SK-MEL-5 (cell line): ENCODE data around the gene FAM186B. TPM values are rescaled to one million over a fixed set of nuclear protein-coding genes. Genes with fewer than 3 reads are reported as not detected.
A peak's percentile ranks its signal among the peaks of the same experiment; 100 is the strongest.

Source experiments
- DNase-seq: peaks from one replicate; pipeline ENCODE4 v3.0.0-alpha.2; 2016; ENCODE audit warnings: low read depth, low spot score
- in situ Hi-C: cut with HindIII; loops from 2 replicates; pipeline ENCODE4 v1.10.0; 2016; ENCODE audit warnings: low sequenced_read_pairs, high pct_unique_total_duplicates, low pct_unique_long_range_greater_than_20kb
- total RNA-seq: library from RNA; depleted of rRNA; stranded (reverse); fragments of >200 nt; shearing (Covaris generic); gene quantifications from 2 replicates; pipeline ENCODE4 v1.2.3, GENCODE V29; 2014

The FAM186B gene
- total RNA-seq, 1 experiment from 2014 or later, result 0.95 TPM

- in situ Hi-C loops, result no loop called here
Measured at GRCh38 chr12:49548481-49548821, 57.0 kb downstream of the FAM186B start.

GRCh38 chr12:49547090-49547690 lies 58.2 kb downstream of the FAM186B start:
- in situ Hi-C loops, result no loop called here
- no peak for DNase-seq

More at GRCh38 chr12:49548481-49548821, 57.0 kb downstream of the FAM186B start:
- no peak for DNase-seq

- in situ Hi-C loops, result no loop called here
- no peak for DNase-seq
Measured at GRCh38 chr12:49546481-49546880, 59.0 kb downstream of the FAM186B start.

- DNase-seq, result no peak
- in situ Hi-C loops, result no loop called here
Measured at GRCh38 chr12:49545815-49546214, 59.6 kb downstream of the FAM186B start.

- DNase-seq, result no peak
- in situ Hi-C loops, result no loop called here
Measured at GRCh38 chr12:49543914-49544815, 61.3 kb downstream of the FAM186B start.

GRCh38 chr12:49543221-49543913 lies 62.1 kb downstream of the FAM186B start:
- DNase-seq, result no peak
- in situ Hi-C loops, result no loop called here

GRCh38 chr12:49542592-49543160 lies 62.8 kb downstream of the FAM186B start:
- no peak for DNase-seq
- in situ Hi-C loops, result no loop called here

- DNase-seq, result no peak
- in situ Hi-C loops, result no loop called here
Measured at GRCh38 chr12:49541911-49542505, 63.4 kb downstream of the FAM186B start.

GRCh38 chr12:49541140-49541861 lies 64.1 kb downstream of the FAM186B start:
- no peak for DNase-seq
- in situ Hi-C loops, result no loop called here

GRCh38 chr12:49540229-49541139 lies 65.0 kb downstream of the FAM186B start:
- in situ Hi-C loops, result no loop called here
- DNase-seq, result no peak

- in situ Hi-C loops, result no loop called here
Measured at GRCh38 chr12:49539406-49540228, 65.8 kb downstream of the FAM186B start.

GRCh38 chr12:49538510-49539403 lies 66.7 kb downstream of the FAM186B start, which contains the start of gene KCNH3:
KCNH3 (plus strand) TSS chr12:49539030; CDS start chr12:49539417, 387 bp downstream.
- in situ Hi-C loops, result no loop called here

More at GRCh38 chr12:49539406-49540228, 65.8 kb downstream of the FAM186B start:
- DNase-seq, result no peak

GRCh38 chr12:49537752-49538509 lies 67.5 kb downstream of the FAM186B start:
- in situ Hi-C loops, result no loop called here

More at GRCh38 chr12:49538510-49539403, 66.7 kb downstream of the FAM186B start, which contains the start of gene KCNH3:
- DNase-seq, result peak; percentile 60

More at GRCh38 chr12:49537752-49538509, 67.5 kb downstream of the FAM186B start:
- DNase-seq, result no peak
